Colonic mucosa (tissue), 4 donors: Measurements from ENCODE around the gene GRK5. TPM values are rescaled to one million over a fixed set of nuclear protein-coding genes. Genes with fewer than 3 reads are reported as not detected.

ENCODE experiments used
- DNase-seq: peaks from one replicate; pipeline ENCODE4 v3.0.0-alpha.2; 2020
- H3K27ac ChIP-seq: fragments of 200-600 bp; one replicate; pipeline ENCODE4 v1.8.0; 2021
- H3K27me3 ChIP-seq: fragments of 200-600 bp; one replicate; pipeline ENCODE4 v1.8.0; 2021
- H3K36me3 ChIP-seq: fragments of 200-600 bp; one replicate; pipeline ENCODE4 v1.8.0; 2021
- H3K4me1 ChIP-seq: fragments of 200-600 bp; one replicate; pipeline ENCODE4 v1.8.0; 2021; ENCODE audit warnings: mild to moderate bottlenecking
- H3K4me3 ChIP-seq: fragments of 200-600 bp; one replicate; pipeline ENCODE4 v1.8.0; 2021
- H3K9ac ChIP-seq, 2 donors: one replicate each; pipeline ENCODE4 v1.7.0; 2013; ENCODE audit warnings: control low read depth in 2 of 2, low read depth in 2 of 2, low read length in 2 of 2
- H3K9me3 ChIP-seq: fragments of 200-600 bp; one replicate; pipeline ENCODE4 v1.8.0; 2021
- intact Hi-C: fragments of 100-400 bp; cut with DNase I; formaldehyde crosslinking; loops from one replicate; pipeline ENCODE4 v1.14.1; 2022
- total RNA-seq, 2 donors: library from RNA; stranded (reverse); fragmentation: NEBNext Ultra II Directional in 1 of 2; extraction: Animal tissue kit (Norgen Biotek cat#: 25700) in 1 of 2; gene quantifications; one replicate each; pipeline ENCODE4 v1.2.1, GENCODE V29; 2021
- TF ChIP-seq, protein P1 (sequence below): fragments of 200-600 bp; IDR thresholded peaks from one replicate; pipeline ENCODE4 v1.8.0; 2022; ENCODE audit warnings: antibody characterized with exemption, mild to moderate bottlenecking
- donor health status: healthy.
- donor health status: DM: no; HTN: no; CAD: no.
- donor health status: DM: no; HTN: no; CAD: no.

The GRK5 gene
- total RNA-seq, 2 donors from 2014 or later = 4.6 to 12.7 TPM

DNA sequence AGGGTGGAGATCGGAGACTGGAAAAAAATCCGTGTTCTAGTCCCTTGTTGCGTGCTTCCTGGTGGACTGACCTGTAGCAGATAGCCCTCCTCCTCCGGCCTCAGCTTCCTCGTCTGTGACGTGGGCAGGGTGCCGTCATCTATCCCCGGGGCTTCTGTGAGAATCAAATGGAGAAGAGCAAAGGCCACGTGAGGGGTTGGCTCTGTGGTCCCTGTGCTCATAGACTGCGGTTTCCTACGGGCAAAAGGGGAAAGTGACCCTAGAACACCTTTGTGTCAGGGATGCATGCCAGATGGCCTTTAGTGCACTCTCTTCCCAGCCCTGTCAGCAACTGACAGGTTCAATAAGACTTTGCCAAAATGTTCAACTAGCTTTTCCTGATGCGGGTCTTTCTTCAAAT is 33.7 kb downstream of the GRK5 start:
- no peak for DNase-seq
- H3K27ac ChIP-seq = no peak overlapping the region
- H3K9me3 ChIP-seq = no peaks in the 10 kb centered on the region
- no peaks in the 10 kb centered on the region for H3K36me3 ChIP-seq
- H3K4me1 ChIP-seq = no peaks in the 10 kb centered on the region
- intact Hi-C loops = no loop called here
- TF ChIP-seq, protein P1, sequence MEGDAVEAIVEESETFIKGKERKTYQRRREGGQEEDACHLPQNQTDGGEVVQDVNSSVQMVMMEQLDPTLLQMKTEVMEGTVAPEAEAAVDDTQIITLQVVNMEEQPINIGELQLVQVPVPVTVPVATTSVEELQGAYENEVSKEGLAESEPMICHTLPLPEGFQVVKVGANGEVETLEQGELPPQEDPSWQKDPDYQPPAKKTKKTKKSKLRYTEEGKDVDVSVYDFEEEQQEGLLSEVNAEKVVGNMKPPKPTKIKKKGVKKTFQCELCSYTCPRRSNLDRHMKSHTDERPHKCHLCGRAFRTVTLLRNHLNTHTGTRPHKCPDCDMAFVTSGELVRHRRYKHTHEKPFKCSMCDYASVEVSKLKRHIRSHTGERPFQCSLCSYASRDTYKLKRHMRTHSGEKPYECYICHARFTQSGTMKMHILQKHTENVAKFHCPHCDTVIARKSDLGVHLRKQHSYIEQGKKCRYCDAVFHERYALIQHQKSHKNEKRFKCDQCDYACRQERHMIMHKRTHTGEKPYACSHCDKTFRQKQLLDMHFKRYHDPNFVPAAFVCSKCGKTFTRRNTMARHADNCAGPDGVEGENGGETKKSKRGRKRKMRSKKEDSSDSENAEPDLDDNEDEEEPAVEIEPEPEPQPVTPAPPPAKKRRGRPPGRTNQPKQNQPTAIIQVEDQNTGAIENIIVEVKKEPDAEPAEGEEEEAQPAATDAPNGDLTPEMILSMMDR = no peak
- H3K4me3 ChIP-seq = no peak overlapping the region
- no peaks in the 10 kb centered on the region for H3K27me3 ChIP-seq
- no peak overlapping the region for H3K9ac ChIP-seq

DNA sequence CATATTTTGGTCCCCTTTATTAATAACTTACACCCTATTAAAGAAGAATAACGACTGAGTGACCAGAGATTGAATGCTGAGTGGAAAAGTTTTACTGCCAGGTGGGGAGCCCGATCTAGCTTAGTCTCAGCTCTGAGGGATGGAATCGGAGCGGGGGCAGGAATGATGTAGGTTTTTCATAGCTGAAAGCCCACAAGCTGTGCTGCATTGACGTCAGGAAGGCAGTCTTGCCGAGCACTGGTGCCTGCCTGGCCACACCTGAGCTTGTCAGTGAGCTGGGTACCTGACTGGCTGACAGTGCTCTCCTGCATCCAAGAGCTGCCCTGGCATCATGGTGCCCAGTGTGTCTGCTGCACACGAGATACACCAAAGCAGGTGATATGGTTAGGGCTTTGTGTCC is 34.8 kb downstream of the GRK5 start:
- intact Hi-C loops = no loop called here
- no peaks in the 10 kb centered on the region for H3K9me3 ChIP-seq
- DNase-seq = no peak
- no peaks in the 10 kb centered on the region for H3K36me3 ChIP-seq
- no peak overlapping the region for H3K27ac ChIP-seq
- no peak overlapping the region for H3K9ac ChIP-seq
- H3K4me1 ChIP-seq = no peaks in the 10 kb centered on the region
- TF ChIP-seq, protein P1 = no peak
- H3K27me3 ChIP-seq = no peaks in the 10 kb centered on the region
- no peak overlapping the region for H3K4me3 ChIP-seq

DNA sequence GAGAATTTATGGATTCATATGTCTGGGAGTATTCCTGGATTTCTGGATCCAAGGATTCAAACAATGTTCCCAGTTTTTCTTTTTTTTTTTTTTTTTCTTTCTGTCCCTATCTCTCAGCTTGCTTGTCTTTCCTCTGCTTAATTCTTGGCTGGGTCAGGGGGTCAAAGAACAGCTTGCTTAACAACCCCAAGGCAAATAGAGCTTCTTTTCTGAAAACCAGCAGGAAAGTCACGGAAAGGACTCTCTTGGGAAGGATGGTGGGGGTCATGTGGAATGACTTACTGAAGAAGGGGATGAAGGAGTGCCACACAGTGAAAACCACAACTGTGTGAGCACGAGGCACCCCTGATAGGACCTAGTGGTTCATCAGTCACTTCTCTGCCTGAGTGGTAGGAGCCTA is 36.1 kb downstream of the GRK5 start:
- Histone ChIP-seq H3K36me3 (no peaks in the 10 kb centered on the region), H3K4me1 (no peaks in the 10 kb centered on the region), H3K9ac (no peak overlapping the region), H3K4me3 (no peak overlapping the region), H3K9me3 (no peaks in the 10 kb centered on the region), H3K27me3 (no peaks in the 10 kb centered on the region), H3K27ac (no peak overlapping the region)
- DNase-seq = no peak
- TF ChIP-seq, protein P1 = no peak
- intact Hi-C loops = no loop called here

DNA sequence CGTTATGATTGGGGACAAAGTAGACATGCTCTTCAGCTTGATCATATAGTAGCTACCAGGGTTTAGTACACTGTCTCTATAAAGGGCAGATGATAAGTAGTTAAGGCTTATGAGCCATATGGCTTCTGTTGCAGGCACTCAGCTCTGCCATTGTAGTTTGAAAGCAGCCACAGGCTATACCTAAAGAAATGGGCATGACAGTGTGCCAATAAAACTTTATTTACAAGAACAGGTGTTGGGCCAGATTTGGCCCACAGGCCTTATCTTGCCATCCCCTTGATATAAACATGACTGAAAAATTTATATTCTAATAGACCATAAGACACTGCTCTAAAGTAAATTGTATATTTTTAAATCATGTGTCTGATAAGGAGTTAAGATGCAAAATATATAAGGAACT is 36.6 kb downstream of the GRK5 start:
- no peaks in the 10 kb centered on the region for H3K27me3 ChIP-seq
- H3K27ac ChIP-seq = no peak overlapping the region
- H3K4me3 ChIP-seq = no peak overlapping the region
- no peak for DNase-seq
- no peaks in the 10 kb centered on the region for H3K36me3 ChIP-seq
- no peak overlapping the region for H3K9ac ChIP-seq
- H3K4me1 ChIP-seq = no peaks in the 10 kb centered on the region
- TF ChIP-seq, protein P1 = no peak
- intact Hi-C loops = no loop called here
- no peaks in the 10 kb centered on the region for H3K9me3 ChIP-seq

DNA sequence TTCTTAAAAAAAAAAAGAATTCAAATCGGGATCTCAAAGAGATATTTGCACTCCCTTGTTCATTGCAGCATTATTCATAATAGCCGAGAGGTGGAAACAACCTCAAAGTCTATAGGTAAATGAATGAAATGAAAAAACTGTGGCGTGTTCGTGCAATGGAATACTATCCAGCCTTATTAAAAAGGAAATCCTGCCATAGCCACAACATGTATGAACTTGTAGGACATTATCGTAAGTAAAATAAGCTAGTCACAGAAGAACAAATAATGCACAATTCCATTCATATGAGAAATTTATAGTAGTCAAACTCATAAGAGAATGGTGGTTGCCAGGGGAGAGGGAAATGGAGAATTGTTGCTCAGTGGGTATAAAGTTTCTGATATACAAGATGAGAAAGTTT is 37.9 kb downstream of the GRK5 start:
- DNase-seq = no peak
- H3K27me3 ChIP-seq = no peaks in the 10 kb centered on the region
- intact Hi-C loops = no loop called here
- H3K9me3 ChIP-seq = no peaks in the 10 kb centered on the region
- H3K9ac ChIP-seq = no peak overlapping the region
- no peak overlapping the region for H3K27ac ChIP-seq
- H3K36me3 ChIP-seq = no peaks in the 10 kb centered on the region
- no peak overlapping the region for H3K4me3 ChIP-seq
- TF ChIP-seq, protein P1 = no peak
- H3K4me1 ChIP-seq = no peaks in the 10 kb centered on the region
